Measurements from ENCODE around the gene MAN2B1. TPM values are rescaled to one million over a fixed set of nuclear protein-coding genes. Genes with fewer than 3 reads are reported as not detected.
"Not testable (repeated sequence)": the region's sequence is repeated elsewhere in the genome, so short reads cannot be mapped to it uniquely, and the experiment has no call there.

Gene MAN2B1
- total RNA-seq, 6 experiments from 2014 or later, result 49.9 to 69.9 (median 65.2) TPM

GRCh38 chr19:12626958-12627357 is 39.6 kb downstream of the MAN2B1 start:
- peaks cover 72% of the 10 kb centered on the region for H3K36me3 Mint-ChIP-seq (ENCODE audit: low read depth)

GRCh38 chr19:12623361-12624031 is 43.0 kb downstream of the MAN2B1 start:
- TF ChIP-seq, protein P1, sequence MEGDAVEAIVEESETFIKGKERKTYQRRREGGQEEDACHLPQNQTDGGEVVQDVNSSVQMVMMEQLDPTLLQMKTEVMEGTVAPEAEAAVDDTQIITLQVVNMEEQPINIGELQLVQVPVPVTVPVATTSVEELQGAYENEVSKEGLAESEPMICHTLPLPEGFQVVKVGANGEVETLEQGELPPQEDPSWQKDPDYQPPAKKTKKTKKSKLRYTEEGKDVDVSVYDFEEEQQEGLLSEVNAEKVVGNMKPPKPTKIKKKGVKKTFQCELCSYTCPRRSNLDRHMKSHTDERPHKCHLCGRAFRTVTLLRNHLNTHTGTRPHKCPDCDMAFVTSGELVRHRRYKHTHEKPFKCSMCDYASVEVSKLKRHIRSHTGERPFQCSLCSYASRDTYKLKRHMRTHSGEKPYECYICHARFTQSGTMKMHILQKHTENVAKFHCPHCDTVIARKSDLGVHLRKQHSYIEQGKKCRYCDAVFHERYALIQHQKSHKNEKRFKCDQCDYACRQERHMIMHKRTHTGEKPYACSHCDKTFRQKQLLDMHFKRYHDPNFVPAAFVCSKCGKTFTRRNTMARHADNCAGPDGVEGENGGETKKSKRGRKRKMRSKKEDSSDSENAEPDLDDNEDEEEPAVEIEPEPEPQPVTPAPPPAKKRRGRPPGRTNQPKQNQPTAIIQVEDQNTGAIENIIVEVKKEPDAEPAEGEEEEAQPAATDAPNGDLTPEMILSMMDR (IDR thresholded peaks at IDR 0.05), result no peak
- Mint-ChIP-seq H3K27me3 (ENCODE audit: insufficient read depth) (peaks cover 2% of the 10 kb centered on the region; the same call in 1 of the 2 replicates), H3K9me3 (peaks cover 77% of the 10 kb centered on the region), H3K4me3 (no peak overlapping the region), H3K4me1 (ENCODE audit: low read depth) (0 out of 2 replicates have a peak, but pooled peaks cover 5% of the 10 kb centered on the region), H3K27ac (no peak overlapping the region), H3K36me3 (ENCODE audit: low read depth) (peaks cover 61% of the 10 kb centered on the region)
- no peak for DNase-seq

More at GRCh38 chr19:12626958-12627357, 39.6 kb downstream of the MAN2B1 start:
- no peak for DNase-seq
- Mint-ChIP-seq H3K9me3 (peaks cover 88% of the 10 kb centered on the region), H3K4me1 (ENCODE audit: low read depth) (0 out of 2 replicates have a peak, but pooled peaks cover 5% of the 10 kb centered on the region), H3K27me3 (ENCODE audit: insufficient read depth) (peaks cover 4% of the 10 kb centered on the region), H3K27ac (no peak overlapping the region), H3K4me3 (no peak overlapping the region; the same call in 1 of the 2 replicates)
- TF ChIP-seq, protein P1 (IDR thresholded peaks at IDR 0.05), result no peak

GRCh38 chr19:12621253-12622024 is 45.1 kb downstream of the MAN2B1 start:
- peaks cover 61% of the 10 kb centered on the region for H3K9me3 Mint-ChIP-seq
- not testable (repeated sequence) for H3K27me3 Mint-ChIP-seq (ENCODE audit: insufficient read depth); H3K27ac Mint-ChIP-seq; DNase-seq; H3K4me3 Mint-ChIP-seq
- peaks cover 10% of the 10 kb centered on the region; the same call in 1 of the 2 replicates for H3K4me1 Mint-ChIP-seq (ENCODE audit: low read depth)
- peaks cover 45% of the 10 kb centered on the region for H3K36me3 Mint-ChIP-seq (ENCODE audit: low read depth)

DNA sequence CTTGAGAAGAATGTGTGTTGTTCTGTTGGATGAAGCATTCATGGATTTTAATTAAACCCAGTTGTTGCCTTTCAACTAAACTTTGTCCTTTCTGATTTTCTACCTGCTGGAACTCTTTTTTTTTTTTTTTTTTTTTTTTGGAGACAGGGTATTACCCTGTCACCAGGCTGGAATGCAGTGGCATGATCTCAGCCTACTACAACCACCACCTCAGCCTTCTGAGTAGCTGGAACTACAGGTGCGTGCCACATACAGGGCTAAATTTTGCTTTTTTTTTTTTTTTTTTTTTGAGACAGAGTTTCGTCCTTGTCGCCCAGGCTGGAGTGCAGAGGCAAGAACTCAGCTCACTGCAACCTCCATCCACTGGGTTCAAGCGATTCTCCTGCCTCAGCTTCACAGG is 48.9 kb downstream of the MAN2B1 start:
- Mint-ChIP-seq H3K36me3 (ENCODE audit: low read depth) (peaks cover 49% of the 10 kb centered on the region), H3K9me3 (peaks cover 39% of the 10 kb centered on the region), H3K27ac (no peak overlapping the region), H3K4me1 (ENCODE audit: low read depth) (peaks cover 24% of the 10 kb centered on the region), H3K27me3 (ENCODE audit: insufficient read depth) (no peaks in the 10 kb centered on the region; the same call in 1 of the 2 replicates), H3K4me3 (no peak overlapping the region)
- DNase-seq, result no peak
- TF ChIP-seq, protein P1 (IDR thresholded peaks at IDR 0.05), result no peak

DNA sequence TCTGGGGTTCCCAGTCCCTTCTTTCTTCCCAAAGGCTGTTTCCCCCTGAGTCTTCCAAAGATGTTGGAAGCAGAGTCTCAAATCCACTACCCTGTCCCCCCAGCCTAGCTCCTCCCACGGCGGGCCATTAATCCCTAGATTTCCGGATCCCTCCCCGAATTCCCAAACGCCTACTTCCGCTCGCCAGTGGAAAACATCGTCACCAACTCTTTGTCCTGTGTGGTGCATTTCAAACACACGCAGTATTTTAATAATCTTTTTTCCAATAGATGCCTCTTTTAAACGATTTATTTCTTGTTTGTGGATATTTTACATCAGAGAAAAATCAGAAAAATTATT is 55.2 kb downstream of the MAN2B1 start:
- Mint-ChIP-seq H3K4me3 (peak overlapping the region; percentile 100), H3K27ac (peak overlapping the region; percentile 100), H3K36me3 (ENCODE audit: low read depth) (peaks cover 24% of the 10 kb centered on the region), H3K9me3 (peaks cover 7% of the 10 kb centered on the region; the same call in 1 of the 2 replicates), H3K27me3 (ENCODE audit: insufficient read depth) (no peaks in the 10 kb centered on the region; the same call in 1 of the 2 replicates), H3K4me1 (ENCODE audit: low read depth) (peaks cover 24% of the 10 kb centered on the region)
- TF ChIP-seq, protein P1 (IDR thresholded peaks at IDR 0.05), result no peak
- DNase-seq, result peak; percentile 77

All from HFFc6 (cell line).